EL (cell line): ENCODE measurements around the gene ZNF408.
"Not testable (repeated sequence)": the region's sequence is repeated elsewhere in the genome, so short reads cannot be mapped to it uniquely, and the experiment has no call there.

Experiments used
- DNase-seq: peaks from one replicate; pipeline ENCODE4 v3.0.0-alpha.2; 2016

Gene ZNF408

DNA sequence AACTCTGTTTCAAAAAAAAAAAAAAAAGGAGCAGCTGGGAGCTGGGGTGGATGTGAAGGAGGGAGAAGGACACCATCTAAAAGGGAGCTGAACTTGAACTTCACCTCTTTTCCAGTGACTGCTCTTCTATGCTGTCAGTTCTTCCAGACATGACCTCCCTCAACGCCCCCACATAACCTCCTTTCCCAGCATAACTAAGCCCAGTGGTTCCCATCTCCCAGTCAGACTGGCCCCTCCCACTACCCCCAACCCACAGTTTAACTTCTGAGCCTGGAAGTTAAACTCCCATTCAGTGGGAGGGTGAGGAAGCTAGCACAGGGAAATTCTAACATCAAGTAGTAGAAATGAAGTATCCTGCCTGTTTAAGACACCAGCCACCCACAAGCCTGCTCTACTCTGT lies 2.2 kb upstream of the ZNF408 start:
- no peak for DNase-seq

DNA sequence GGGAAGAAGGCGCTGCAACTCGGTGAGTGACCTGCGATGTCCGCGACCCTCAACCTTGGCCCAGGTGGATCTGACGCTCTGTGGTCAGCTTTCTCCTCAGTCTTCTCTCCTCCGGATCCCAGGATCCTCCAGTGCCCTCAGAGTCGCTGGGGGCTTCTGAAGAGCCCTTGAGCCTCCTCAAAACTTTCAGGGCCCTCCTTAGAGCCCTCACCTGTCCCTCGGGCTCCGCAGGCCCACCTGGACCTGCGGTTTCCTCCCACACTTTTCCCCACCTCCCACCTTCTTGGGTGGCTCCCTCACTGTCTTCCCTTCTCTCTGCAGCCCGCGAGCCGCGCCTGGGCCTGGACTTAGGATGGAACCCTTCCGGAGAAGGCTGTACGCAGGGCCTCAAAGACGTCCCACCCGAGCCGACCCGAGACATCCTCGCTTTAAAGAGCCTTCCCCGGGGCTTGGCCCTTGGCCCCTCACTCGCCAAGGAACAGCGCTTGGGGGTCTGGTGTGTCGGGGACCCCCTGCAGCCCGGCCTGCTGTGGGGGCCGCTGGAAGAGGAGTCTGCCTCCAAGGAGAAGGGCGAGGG lies 335 bp downstream of the ZNF408 start:
- no peak for DNase-seq

DNA sequence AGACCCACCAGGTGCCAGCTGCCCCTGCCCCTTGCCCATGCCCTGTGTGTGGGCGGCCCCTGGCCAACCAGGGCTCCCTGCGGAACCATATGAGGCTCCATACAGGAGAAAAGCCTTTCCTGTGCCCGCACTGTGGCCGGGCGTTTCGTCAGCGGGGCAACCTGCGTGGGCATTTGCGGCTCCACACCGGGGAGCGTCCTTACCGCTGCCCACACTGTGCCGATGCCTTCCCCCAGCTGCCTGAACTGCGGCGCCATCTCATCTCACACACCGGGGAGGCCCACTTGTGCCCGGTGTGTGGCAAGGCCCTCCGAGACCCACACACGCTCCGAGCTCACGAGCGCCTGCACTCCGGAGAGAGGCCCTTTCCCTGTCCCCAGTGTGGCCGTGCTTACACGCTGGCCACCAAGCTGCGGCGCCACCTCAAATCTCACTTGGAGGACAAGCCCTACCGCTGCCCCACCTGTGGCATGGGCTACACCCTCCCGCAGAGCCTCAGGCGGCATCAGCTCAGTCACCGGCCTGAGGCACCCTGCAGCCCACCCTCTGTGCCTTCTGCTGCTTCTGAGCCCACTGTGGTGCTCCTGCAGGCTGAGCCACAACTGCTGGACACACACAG lies 4.3 kb downstream of the ZNF408 start:
- DNase-seq = no peak

DNA sequence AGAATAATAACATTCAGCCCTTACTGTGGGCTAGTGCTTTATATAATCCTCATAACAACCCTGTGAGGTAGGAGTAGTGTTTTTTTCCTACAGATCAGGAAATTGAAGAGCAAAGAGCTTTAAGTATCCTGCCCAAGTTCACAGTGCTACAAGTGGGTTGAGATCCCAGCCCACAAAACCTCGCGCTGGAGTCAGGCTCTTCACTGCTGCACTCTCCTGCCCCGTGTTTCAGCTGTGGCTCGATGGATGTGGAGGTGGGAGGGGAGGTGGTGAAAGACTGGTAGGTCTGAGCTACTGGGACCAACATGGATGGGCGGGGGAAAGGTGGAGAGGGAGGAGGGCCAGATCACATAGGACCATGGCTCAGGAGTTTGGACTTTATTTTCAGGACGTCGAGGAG lies 6.1 kb downstream of the ZNF408 start:
- DNase-seq = no peak

DNA sequence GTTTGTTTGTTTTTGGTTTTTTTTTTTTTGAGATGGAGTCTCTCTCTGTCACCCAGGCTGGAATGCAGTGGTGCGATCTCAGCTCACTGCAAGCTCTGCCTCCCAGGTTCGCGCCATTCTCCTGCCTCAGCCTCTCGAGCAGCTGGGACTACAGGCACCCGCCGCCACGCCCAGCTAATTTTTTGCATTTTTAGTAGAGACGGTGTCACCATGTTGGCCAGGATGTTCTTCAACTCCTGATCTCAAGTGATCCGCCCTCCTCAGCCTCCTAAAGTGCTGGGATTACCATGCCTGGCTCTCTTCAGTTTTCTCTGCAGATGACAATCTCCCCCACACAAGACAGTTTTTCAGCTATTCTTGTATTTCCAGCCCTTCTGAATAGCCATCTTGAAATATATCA lies 8.5 kb downstream of the ZNF408 start:
- DNase-seq = not testable (repeated sequence)

DNA sequence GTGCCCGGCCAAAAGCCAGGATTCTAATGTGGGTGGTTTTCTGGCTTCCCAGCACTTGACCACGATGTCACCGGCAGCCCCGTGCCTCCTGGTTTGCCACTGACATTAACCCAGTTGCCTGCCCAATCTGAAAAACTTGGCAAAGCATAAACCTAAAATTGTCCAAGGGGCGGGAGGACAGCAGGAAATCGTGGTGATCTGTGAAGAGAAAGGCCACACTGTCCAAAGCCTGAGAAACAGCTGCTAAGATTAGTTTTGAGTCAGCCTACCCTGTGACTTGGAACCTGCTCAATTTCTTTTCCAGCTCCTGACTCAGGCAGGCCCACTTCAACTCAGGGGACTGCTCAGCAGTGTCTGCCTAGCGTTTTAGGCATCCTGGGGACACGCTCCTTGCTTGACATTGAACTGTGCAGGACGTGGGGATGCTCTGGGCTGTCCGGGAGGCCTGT lies 10.0 kb downstream of the ZNF408 start:
- DNase-seq = peak; percentile 84

DNA sequence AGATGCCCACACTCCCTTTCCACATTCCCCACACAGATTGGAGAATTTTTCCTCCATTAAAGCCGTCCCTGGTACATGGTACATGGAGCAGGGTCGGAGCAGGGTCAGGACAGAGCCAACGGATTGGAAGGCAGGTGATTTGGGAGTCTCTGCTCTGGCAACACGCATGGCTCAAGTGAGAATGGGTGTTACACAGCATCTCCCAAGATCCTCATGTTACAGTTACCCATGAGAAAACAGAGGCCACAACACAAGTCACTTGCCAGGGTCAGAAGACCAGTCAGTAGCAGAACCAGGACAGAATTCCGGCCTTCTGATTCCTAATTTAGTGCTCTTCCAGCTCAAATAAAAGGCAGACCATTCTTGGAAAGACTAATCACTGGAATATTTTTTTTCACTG lies 10.5 kb downstream of the ZNF408 start:
- no peak for DNase-seq

DNA sequence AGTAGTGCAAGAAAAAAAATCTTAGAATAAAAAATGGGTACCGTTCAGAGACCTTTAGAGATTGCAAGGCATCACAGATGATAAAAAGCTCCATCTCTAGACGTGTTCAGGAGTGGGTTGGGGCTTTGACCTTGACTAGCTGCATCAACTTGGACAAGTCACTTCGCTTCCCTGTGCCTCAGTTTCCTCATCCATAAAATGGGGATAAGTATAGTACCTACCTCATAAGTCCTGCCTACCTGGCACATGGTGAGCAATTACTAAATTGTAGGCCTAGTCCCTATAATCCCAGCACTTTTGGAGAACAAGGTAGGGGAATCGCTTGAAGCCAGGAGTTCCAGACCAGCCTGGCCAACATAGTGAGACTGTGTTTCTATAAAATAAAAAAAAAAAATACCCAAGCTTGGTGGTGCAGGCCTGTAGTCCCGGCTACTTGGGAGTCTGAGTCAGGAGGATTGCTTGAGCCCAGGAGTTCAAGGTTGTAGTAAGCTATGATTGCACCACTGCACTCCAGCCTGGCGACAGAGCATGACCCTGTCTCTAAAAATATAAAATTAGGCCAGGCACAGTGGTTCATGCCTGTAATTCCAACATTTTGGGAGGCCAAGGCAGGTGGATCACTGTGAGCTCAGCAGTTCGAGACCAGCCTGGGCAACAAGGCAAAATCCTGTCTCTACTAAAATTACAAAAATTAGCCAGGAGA lies 12.2 kb downstream of the ZNF408 start:
- DNase-seq = no peak

DNA sequence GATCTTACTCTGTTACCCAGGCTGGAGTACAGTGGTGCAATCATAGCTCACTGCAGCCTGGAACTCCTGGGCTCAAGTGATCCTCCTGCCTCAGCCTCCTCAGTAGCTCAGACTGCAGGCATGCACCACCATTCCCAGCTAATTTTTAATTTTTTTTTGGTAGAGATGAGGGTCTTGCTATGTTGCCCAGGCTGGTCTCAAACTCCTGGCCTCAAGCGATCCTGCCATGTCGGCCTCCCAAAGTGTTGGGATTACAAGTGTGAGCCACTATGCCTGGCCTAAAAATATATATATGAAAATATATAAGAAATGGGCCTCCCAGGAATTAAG lies 17.0 kb downstream of the ZNF408 start:
- DNase-seq = not testable (repeated sequence)

DNA sequence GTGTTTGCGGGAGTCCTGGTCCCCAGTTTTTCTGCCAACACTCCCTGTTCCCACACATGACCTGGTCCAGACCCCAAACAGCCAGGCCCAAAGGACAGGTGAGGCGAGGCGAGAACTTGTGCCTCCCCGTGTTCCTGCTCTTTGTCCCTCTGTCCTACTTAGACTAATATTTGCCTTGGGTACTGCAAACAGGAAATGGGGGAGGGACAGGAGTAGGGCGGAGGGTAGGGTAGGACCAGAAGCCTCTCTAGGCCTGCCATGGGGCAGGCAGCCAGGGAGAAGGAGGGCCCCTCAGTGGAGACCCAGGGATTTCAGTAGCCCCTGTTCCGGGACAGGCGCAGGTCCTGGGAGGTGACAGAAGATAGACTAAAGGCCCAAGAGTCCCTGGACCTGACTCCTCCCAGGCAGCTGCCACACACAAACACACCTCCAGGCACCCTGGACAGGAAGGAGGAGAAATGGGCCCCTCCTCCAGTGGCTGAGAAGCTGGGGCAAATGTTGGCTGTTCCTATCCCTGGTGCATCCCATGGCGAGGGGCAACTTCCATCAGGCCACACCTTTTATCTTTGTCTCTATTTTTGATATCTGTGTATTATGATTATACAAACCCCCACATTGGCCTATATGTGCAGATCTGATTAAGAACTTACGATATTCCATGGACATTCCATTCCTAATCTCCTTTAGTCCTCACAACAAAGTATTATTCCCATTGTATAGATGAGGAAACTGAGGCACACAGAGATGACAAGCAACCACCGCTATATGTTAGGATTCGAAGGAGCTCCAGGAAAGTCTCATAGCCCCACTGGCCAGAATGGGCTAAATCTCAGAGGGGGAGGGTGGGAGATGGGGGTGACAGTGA lies 17.6 kb downstream of the ZNF408 start:
- peak; percentile 21 for DNase-seq

DNA sequence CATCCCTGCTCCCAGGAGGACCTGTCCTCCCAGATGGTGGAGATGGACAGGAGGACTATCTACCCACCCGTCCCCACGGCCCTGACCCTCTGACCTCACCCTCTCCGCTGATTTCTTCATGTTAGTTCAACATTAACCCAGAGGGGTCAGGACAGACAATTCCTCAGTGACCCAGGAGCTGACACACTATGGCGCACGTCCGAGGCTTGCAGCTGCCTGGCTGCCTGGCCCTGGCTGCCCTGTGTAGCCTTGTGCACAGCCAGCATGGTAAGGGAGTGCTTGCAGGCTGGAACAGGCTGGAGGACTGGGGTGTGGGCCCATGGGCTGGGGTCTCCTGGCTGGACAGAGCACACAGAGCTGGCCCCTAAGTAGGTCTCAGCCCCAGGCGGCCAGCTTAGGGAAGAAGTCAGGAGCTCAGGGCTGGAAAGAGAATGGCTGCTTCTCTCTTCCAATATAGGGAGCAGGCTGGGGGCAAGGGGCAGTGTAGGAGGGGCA lies 18.3 kb downstream of the ZNF408 start, which contains the start of gene F2:
Gene F2, plus strand, starts transcription at position 166 of the 495 bp plus-strand sequence. Its CDS starts 23 bp downstream, at position 189.
- DNase-seq = no peak

DNA sequence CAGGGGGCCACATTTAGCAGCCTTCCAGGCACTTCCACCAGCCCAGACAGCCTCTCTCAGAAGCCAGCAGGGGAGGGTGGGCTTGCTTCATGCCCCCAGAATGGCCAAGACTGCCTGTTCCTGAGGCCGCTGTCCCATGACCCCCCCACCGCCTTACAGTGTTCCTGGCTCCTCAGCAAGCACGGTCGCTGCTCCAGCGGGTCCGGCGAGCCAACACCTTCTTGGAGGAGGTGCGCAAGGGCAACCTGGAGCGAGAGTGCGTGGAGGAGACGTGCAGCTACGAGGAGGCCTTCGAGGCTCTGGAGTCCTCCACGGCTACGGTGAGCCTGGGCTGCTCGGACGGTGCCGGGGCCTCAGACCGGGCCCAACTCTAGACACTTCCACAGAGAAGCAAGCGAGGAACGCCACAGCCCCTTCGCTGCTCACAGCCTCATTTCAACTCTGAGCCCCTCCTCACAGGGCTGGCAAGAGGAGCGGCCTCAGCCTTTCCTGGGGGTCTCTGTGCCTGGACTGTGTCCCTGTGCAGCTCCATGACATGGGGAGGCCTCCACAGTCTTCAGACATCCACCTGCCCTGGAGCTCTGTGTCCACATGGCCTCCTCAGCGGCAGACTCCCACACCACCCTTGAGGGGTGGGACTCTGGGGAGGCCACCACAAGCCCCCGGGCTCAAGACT lies 18.9 kb downstream of the ZNF408 start:
- DNase-seq = no peak

DNA sequence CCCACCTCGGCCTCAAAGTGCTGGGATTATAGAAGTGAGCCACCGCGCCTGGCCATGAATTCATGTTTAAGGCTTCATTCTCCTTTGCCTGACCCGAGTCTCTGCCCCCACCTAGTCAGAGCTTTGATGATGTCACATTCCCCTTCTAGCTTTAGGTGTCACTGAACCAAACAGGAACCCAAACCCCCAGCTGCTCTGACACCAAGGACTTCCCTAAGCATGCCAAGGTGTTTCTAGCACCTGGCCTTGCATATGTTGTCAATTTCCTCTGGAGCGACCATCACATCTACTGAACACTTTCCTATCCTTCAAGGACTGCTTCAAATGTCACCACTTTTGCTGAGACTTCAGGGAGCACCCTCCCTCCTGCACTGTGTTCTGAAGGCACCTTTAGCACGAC lies 20.5 kb downstream of the ZNF408 start:
- no peak for DNase-seq

DNA sequence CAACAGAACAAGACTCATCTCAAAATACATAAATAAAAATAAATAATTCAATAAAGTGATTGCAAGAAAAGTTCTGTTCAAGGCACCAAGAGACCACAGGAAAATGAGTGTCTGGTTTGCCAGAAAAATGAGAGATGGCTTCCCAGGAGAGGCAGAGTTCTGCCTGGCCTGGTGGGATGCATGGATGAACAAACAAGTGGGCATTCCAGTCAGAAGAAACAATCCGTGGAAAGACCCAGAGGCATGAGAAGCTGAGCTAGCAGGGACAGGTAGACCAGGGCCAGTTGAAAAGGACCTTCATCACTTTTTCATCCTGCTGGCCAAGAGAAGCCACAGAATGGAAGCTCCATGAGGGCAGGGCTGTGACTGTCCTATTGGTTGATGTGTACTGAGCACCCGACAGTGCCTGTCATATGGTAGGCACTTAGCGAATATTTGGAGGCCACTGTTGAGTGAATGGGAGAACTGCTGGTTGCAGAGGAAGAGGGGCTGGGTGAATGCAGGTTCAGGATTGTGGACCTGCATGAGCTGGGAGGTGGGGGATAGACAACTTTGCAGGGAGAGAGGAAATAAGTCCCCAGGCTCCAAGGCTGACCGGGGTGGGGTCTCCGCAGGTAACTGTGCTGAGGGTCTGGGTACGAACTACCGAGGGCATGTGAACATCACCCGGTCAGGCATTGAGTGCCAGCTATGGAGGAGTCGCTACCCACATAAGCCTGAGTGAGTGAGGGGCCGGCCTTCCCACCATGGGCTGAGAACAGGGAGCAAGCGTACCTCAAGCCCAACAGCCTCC lies 21.9 kb downstream of the ZNF408 start:
- DNase-seq = no peak

DNA sequence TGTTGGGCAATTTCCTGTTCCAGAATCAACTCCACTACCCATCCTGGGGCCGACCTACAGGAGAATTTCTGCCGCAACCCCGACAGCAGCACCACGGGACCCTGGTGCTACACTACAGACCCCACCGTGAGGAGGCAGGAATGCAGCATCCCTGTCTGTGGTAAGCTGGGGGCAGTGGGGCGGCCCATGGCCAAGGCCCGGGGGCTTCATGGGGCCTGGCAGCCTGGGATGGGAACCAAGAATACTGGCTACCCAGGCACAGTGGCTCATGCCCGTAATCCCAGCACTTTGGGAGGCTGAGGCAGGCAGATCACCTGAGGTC lies 22.5 kb downstream of the ZNF408 start:
- no peak for DNase-seq

DNA sequence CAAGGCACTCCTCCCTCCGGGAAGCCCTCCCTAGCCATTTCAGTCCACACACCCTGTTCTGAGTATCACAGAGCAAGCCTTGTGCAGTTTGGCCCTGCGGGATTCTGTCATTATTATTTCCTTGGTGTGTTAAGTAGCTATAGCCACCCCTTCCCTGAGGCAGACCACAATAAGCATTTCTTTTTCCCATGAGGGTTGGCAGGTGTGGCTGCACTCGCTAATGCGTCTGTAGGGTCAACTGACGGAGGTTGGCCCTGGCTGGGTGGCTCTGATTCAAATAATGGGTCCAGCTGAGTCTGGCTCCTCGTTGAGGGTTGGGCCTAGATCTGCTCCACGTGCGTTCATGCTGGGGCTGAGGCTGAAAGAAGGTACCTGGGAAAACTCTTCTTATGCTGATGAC lies 23.3 kb downstream of the ZNF408 start:
- DNase-seq = no peak

DNA sequence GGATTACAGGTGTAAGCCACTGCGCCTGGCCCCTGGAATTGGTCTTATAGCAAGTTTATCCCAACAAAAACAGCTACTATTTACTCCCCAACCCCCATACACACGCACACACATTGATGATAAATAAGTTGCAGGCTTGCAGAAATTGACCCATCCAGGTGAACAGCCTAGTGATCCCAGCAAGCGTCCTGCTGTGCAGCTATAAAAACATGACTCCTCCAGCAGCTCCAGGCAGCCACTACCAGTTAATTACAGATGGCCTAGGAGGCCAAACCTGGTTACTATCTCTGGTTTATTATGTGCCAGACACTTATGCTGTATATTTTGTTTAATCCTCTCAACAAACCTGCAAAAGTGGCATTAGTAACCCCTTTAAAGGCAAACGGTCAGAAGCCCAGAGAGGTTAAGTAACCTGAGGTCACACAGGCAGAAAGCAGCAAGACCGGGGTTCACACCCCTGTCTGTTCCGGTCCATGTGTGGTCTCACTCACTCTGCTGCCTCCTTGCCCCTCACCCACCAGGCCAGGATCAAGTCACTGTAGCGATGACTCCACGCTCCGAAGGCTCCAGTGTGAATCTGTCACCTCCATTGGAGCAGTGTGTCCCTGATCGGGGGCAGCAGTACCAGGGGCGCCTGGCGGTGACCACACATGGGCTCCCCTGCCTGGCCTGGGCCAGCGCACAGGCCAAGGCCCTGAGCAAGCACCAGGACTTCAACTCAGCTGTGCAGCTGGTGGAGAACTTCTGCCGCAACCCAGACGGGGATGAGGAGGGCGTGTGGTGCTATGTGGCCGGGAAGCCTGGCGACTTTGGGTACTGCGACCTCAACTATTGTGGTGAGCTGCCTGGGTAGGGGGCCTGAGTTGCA lies 24.7 kb downstream of the ZNF408 start:
- no peak for DNase-seq

DNA sequence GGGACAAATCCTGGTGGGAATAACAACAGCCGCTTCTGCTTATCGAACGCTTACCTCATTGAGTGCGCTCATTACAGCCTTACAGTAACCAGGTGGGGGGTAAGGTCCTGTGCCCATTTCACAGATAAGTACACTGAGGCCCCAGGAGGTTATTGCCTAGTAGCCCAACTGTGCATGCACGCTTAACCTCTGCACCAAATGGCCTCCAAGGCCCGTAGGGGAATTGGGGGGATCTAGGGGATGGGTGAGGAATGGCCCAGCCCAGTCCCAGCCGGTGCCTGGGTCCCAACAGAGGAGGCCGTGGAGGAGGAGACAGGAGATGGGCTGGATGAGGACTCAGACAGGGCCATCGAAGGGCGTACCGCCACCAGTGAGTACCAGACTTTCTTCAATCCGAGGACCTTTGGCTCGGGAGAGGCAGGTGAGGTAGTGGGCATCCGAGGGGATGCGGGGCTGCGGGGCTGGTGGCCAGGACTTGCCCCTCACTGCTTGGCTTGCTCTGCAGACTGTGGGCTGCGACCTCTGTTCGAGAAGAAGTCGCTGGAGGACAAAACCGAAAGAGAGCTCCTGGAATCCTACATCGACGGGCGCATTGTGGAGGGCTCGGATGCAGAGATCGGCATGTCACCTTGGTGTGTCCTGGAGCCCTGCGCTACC lies 25.5 kb downstream of the ZNF408 start:
- DNase-seq = no peak

DNA sequence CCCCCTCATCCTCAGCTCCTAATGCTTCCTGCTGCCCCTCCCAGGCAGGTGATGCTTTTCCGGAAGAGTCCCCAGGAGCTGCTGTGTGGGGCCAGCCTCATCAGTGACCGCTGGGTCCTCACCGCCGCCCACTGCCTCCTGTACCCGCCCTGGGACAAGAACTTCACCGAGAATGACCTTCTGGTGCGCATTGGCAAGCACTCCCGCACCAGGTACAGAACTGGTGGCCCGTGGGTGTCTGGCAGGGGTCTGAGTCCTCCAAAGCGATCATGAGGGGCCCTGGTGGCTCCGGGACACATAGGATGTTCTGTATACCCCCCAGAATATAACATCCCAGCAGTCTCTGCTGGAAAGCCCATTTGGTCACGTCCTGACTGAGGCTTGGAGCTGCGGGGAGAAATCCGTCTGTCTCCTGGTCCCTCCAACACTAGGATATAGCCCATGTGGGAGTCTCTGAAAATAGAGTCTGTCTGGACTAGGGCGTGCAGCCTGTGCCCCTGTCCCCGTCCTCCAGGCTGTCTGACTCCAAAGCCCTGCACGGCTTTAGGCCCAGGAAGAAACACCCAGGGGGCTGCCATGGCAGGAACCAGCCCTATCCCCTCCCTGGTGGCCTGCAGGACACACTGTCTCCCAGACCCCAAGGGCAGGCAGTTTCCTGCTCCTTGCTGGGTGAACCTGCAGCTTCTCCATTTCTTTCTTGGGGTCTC lies 27.3 kb downstream of the ZNF408 start:
- no peak for DNase-seq

DNA sequence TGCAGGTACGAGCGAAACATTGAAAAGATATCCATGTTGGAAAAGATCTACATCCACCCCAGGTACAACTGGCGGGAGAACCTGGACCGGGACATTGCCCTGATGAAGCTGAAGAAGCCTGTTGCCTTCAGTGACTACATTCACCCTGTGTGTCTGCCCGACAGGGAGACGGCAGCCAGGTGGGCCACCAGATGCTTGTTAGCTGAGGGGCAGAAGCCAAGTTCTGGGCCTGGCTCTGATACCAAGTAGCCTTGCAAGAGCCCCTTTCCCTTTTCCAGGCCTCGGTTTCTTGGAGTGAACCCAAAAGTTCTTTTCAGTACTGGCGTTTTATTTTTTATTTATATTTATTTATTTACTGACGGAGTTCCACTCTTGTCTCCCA lies 27.8 kb downstream of the ZNF408 start:
- DNase-seq = no peak
